ENCODE data around the gene COLEC11. TPM values are rescaled to one million over a fixed set of nuclear protein-coding genes. Genes with fewer than 3 reads are reported as not detected.

The COLEC11 gene
- total RNA-seq, 4 donors from 2014 or later: 2.8 to 20.5 (median 9.1) TPM

GRCh38 chr2:3651691-3652648 lies 57.1 kb downstream of the COLEC11 start:
- peak; percentile 12 to 30 for DNase-seq
- intact Hi-C loops (cut with DNase I): loop anchor here (10.0 kb wide), 1 partner anchor 97 kb away; the partner anchor contains the start of gene RNASEH1
- WGBS, 2 donors: 27 to 43% methylated on average over 30 to 44 of the region's 45 CpGs
- H3K4me1 ChIP-seq: peaks cover 5 to 17% of the 10 kb centered on the region in 2 donors
- H3K27ac ChIP-seq: peak overlapping the region in 1 of 3 donors; percentile 63
- H3K27me3 ChIP-seq: no peaks in the 10 kb centered on the region
- H3K36me3 ChIP-seq: no peaks in the 10 kb centered on the region
- TF ChIP-seq, protein P1, sequence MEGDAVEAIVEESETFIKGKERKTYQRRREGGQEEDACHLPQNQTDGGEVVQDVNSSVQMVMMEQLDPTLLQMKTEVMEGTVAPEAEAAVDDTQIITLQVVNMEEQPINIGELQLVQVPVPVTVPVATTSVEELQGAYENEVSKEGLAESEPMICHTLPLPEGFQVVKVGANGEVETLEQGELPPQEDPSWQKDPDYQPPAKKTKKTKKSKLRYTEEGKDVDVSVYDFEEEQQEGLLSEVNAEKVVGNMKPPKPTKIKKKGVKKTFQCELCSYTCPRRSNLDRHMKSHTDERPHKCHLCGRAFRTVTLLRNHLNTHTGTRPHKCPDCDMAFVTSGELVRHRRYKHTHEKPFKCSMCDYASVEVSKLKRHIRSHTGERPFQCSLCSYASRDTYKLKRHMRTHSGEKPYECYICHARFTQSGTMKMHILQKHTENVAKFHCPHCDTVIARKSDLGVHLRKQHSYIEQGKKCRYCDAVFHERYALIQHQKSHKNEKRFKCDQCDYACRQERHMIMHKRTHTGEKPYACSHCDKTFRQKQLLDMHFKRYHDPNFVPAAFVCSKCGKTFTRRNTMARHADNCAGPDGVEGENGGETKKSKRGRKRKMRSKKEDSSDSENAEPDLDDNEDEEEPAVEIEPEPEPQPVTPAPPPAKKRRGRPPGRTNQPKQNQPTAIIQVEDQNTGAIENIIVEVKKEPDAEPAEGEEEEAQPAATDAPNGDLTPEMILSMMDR (IDR thresholded peaks at IDR 0.05): no peak
- no peak for TF ChIP-seq POLR2A (IDR thresholded peaks at IDR 0.05)
- H3K4me3 ChIP-seq (replicated peaks in 1 of 3): no peak overlapping the region
- no peaks in the 10 kb centered on the region for H3K9me3 ChIP-seq

DNA sequence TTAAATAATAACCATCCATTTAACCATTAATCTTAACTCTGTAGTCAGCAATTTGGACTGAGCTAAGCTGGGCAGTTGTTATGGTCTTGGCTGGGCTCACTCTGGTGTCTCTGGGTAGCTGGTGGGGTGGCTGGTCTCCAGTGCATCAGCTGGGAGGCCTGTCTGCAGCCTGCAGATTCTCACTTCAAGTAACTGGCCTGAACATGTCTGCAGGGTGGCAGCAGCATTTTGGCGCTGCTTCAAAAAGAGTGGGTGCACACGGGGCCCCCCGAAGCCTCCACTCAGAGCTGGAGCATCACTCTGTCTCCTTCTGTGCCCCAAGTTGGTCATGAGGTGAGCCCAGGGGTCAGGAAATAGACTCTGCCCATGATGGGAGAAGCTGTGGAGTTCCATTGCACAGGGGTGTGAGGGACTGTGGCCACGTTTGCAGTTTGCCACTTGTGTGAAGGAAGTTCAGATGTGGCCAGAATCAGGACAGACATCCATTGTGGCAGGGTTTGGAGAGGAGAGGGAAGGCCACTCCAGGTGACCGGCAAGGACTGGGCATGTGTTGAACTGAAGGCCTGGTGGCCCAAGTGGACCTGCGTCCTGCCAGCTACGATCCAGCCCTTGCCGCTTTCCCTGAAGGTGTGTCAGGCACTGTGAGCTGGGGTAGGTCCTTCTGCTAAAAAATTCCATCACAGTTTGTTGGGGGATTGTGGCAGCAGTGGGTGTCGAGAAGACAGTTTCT lies 58.1 kb downstream of the COLEC11 start:
- TF ChIP-seq, protein P1 (IDR thresholded peaks at IDR 0.05): no peak
- TF ChIP-seq POLR2A (IDR thresholded peaks at IDR 0.05): no peak
- intact Hi-C loops (cut with DNase I): loop anchor here (10.0 kb wide), 1 partner anchor 98 kb away; the partner anchor contains the start of gene RNASEH1
- 98% methylated on average over 6 to 9 of the region's 9 CpGs for WGBS, 2 donors

GRCh38 chr2:3654011-3654410 lies 59.1 kb downstream of the COLEC11 start:
- H3K9me3 ChIP-seq: no peaks in the 10 kb centered on the region
- H3K27me3 ChIP-seq: no peaks in the 10 kb centered on the region
- H3K4me3 ChIP-seq (replicated peaks in 1 of 3): no peak overlapping the region
- no peak overlapping the region for H3K27ac ChIP-seq
- peak; percentile 73 to 76 for DNase-seq
- intact Hi-C loops (cut with DNase I): loop anchor here (10.0 kb wide), 1 partner anchor 99 kb away; the partner anchor contains the start of gene RNASEH1
- WGBS, 2 donors: 50 to 84% methylated on average over 8 to 9 of the region's 10 CpGs
- no peak for TF ChIP-seq POLR2A (IDR thresholded peaks at IDR 0.05)
- TF ChIP-seq, protein P1 (IDR thresholded peaks at IDR 0.05): no peak
- H3K4me1 ChIP-seq: peaks cover 5 to 18% of the 10 kb centered on the region in 2 donors
- H3K36me3 ChIP-seq: no peaks in the 10 kb centered on the region

More for the DNA sequence above, 58.1 kb downstream of the COLEC11 start:
- Histone ChIP-seq H3K9me3 (no peaks in the 10 kb centered on the region), H3K36me3 (no peaks in the 10 kb centered on the region), H3K27me3 (no peaks in the 10 kb centered on the region), H3K27ac (no peak overlapping the region), H3K4me3 (replicated peaks in 1 of 3) (no peak overlapping the region), H3K4me1 (peaks cover 5 to 17% of the 10 kb centered on the region in 2 donors)
- DNase-seq: no peak

GRCh38 chr2:3654531-3655225 lies 59.8 kb downstream of the COLEC11 start:
- Histone ChIP-seq H3K36me3 (no peaks in the 10 kb centered on the region), H3K4me1 (peaks cover 5 to 25% of the 10 kb centered on the region in 2 donors), H3K4me3 (replicated peaks in 1 of 3) (no peak overlapping the region), H3K9me3 (no peaks in the 10 kb centered on the region), H3K27me3 (no peaks in the 10 kb centered on the region), H3K27ac (no peak overlapping the region)
- intact Hi-C loops (cut with DNase I): loop anchor here (10.0 kb wide), 1 partner anchor 100 kb away; the partner anchor contains the start of gene RNASEH1
- TF ChIP-seq, protein P1 (IDR thresholded peaks at IDR 0.05): no peak
- no peak for TF ChIP-seq POLR2A (IDR thresholded peaks at IDR 0.05)
- DNase-seq: no peak
- 57 to 66% methylated on average over 16 to 21 of the region's 21 CpGs for WGBS, 2 donors
